Measurements from ENCODE around the gene CDK6.

The CDK6 gene

DNA sequence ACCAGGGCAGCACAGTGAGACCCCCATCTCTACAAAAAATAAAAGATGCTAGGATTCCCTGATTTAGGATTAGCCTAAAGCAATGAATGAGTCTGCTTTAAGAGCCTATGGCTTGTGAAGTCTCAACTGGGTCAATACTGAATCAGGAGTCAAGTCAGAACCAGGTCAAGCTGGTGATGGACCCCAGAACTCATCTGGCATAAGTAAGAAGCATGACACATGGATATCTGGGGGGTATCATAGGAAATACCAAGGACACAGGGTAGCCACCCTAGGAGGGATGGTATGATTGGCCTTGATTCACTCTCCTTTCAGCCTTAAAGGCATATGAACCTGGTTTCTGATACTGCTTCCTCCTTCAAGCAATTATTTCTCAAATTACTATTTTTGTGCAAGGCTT lies 167.8 kb downstream of the CDK6 start:
- Histone ChIP-seq H3K9me3 (ENCODE audit: control insufficient read depth, low read length) (no peaks in the 10 kb centered on the region), H3K79me2 (peaks cover 14% of the 10 kb centered on the region), H3K27ac (peak overlapping the region; percentile 29), H3K4me1 (peaks cover 16% of the 10 kb centered on the region), H3K36me3 (ENCODE audit: control insufficient read depth, insufficient read depth, low read length) (no peaks in the 10 kb centered on the region), H3K27me3 (ENCODE audit: control insufficient read depth, insufficient read depth, low read length) (no peaks in the 10 kb centered on the region), H3K4me2 (ENCODE audit: low read length) (no peak overlapping the region), H3K4me3 (ENCODE audit: low read depth, low read length) (no peak overlapping the region), H2AFZ (no peak overlapping the region), H3K9ac (no peak overlapping the region)
- TF ChIP-seq CTCF (IDR thresholded peaks at IDR 0.05) = no peak

GRCh38 chr7:92667816-92668535 lies 168.4 kb downstream of the CDK6 start:
- peaks cover 12% of the 10 kb centered on the region for H3K4me1 ChIP-seq
- no peaks in the 10 kb centered on the region for H3K27me3 ChIP-seq (ENCODE audit: control insufficient read depth, insufficient read depth, low read length)
- peaks cover 14% of the 10 kb centered on the region for H3K79me2 ChIP-seq
- no peaks in the 10 kb centered on the region for H3K36me3 ChIP-seq (ENCODE audit: control insufficient read depth, insufficient read depth, low read length)
- no peak overlapping the region for H3K9ac ChIP-seq
- no peak overlapping the region for H3K4me2 ChIP-seq (ENCODE audit: low read length)
- peak overlapping the region; percentile 29 for H3K27ac ChIP-seq
- no peak overlapping the region for H3K4me3 ChIP-seq (ENCODE audit: low read depth, low read length)
- H3K9me3 ChIP-seq (ENCODE audit: control insufficient read depth, low read length) = no peaks in the 10 kb centered on the region
- H2AFZ ChIP-seq = no peak overlapping the region
- TF ChIP-seq CTCF (IDR thresholded peaks at IDR 0.05) = no peak

DNA sequence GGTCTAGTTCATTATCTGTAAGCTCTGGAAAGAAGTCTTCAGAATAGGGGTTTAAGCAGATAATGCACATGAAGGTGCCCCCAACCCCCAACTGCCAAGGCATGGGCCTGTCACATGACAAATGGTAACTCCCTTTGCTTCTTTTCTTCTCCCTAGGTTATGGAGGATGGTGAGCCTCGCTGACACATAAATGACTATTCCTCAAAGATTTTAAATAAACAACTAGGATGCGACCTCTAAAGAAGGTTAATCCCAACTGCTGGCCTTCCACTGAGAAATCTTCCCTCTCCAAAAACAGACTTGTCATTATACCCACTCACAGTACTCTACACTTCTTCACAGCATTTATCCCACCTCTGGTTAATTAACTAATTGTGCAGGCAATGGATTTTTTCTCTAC lies 170.4 kb downstream of the CDK6 start:
- Histone ChIP-seq H3K9ac (no peak overlapping the region), H3K27ac (peak overlapping the region; percentile 12), H2AFZ (no peak overlapping the region), H3K4me2 (ENCODE audit: low read length) (no peak overlapping the region), H3K36me3 (ENCODE audit: control insufficient read depth, insufficient read depth, low read length) (no peaks in the 10 kb centered on the region), H3K27me3 (ENCODE audit: control insufficient read depth, insufficient read depth, low read length) (no peaks in the 10 kb centered on the region), H3K9me3 (ENCODE audit: control insufficient read depth, low read length) (no peaks in the 10 kb centered on the region), H3K4me1 (peaks cover 2% of the 10 kb centered on the region), H3K79me2 (peaks cover 16% of the 10 kb centered on the region), H3K4me3 (ENCODE audit: low read depth, low read length) (no peak overlapping the region)
- no peak for TF ChIP-seq CTCF (IDR thresholded peaks at IDR 0.05)

DNA sequence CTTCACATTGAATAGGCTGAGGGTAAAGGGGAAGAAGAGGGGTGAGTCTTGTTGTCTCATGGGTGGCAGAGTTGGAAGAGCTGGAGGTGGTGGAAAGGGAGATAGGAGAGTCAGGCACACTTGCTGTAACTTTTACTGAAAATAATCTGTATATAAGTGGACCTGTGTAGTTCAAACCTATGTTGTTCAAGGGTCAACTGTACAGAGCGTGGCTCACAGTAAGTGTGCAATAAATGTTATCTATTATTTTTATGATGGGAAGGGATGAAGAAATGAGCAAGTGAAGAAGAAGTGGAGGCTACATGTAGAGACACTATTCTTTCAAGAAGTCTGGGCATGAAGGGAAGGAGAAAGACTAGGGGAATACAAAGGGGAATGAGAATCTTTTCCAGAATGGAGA lies 174.7 kb downstream of the CDK6 start:
- H2AFZ ChIP-seq = no peak overlapping the region
- H3K27ac ChIP-seq = peak overlapping the region; percentile 26
- no peaks in the 10 kb centered on the region for H3K36me3 ChIP-seq (ENCODE audit: control insufficient read depth, insufficient read depth, low read length)
- H3K79me2 ChIP-seq = peaks cover 28% of the 10 kb centered on the region
- no peak overlapping the region for H3K4me3 ChIP-seq (ENCODE audit: low read depth, low read length)
- H3K4me1 ChIP-seq = peaks cover 21% of the 10 kb centered on the region
- no peaks in the 10 kb centered on the region for H3K9me3 ChIP-seq (ENCODE audit: control insufficient read depth, low read length)
- H3K4me2 ChIP-seq (ENCODE audit: low read length) = no peak overlapping the region
- TF ChIP-seq CTCF (IDR thresholded peaks at IDR 0.05) = no peak
- no peaks in the 10 kb centered on the region for H3K27me3 ChIP-seq (ENCODE audit: control insufficient read depth, insufficient read depth, low read length)
- H3K9ac ChIP-seq = no peak overlapping the region

GRCh38 chr7:92658671-92659070 lies 177.7 kb downstream of the CDK6 start:
- TF ChIP-seq CTCF (IDR thresholded peaks at IDR 0.05) = no peak
- Histone ChIP-seq H3K4me3 (ENCODE audit: low read depth, low read length) (no peak overlapping the region), H3K27ac (peak overlapping the region; percentile 25), H3K4me2 (ENCODE audit: low read length) (no peak overlapping the region), H3K9ac (no peak overlapping the region), H3K36me3 (ENCODE audit: control insufficient read depth, insufficient read depth, low read length) (no peaks in the 10 kb centered on the region), H3K9me3 (ENCODE audit: control insufficient read depth, low read length) (no peaks in the 10 kb centered on the region), H3K27me3 (ENCODE audit: control insufficient read depth, insufficient read depth, low read length) (no peaks in the 10 kb centered on the region), H3K79me2 (peaks cover 26% of the 10 kb centered on the region), H3K4me1 (peaks cover 35% of the 10 kb centered on the region), H2AFZ (no peak overlapping the region)
